Endodermal cell (in vitro differentiated cells): ENCODE measurements around the gene EXD3. TPM values are rescaled to one million over a fixed set of nuclear protein-coding genes. Genes with fewer than 3 reads are reported as not detected.
A peak's percentile ranks its signal among the peaks of the same experiment; 100 is the strongest.
"Not testable (repeated sequence)": the region's sequence is repeated elsewhere in the genome, so short reads cannot be mapped to it uniquely, and the experiment has no call there.

Experiments used
- DNase-seq: peaks from one replicate; pipeline ENCODE4 v3.0.0-alpha.2; 2017
- H3K27ac ChIP-seq: 2 replicates; pipeline ENCODE4 v1.5.1; 2013; ENCODE audit warnings: mild to moderate bottlenecking, low read depth, low read length, moderate library complexity
- H3K27me3 ChIP-seq: 2 replicates; pipeline ENCODE4 v1.6.1; 2013; ENCODE audit warnings: mild to moderate bottlenecking, low read length, moderate library complexity; ENCODE audit not compliant: insufficient read depth, control insufficient read depth, poor library complexity, severe bottlenecking
- H3K36me3 ChIP-seq: 2 replicates; pipeline ENCODE4 v1.7.0; 2013; ENCODE audit warnings: mild to moderate bottlenecking, low read length, moderate library complexity; ENCODE audit not compliant: control insufficient read depth, insufficient read depth
- H3K4me1 ChIP-seq: one replicate; pipeline ENCODE4 v1.7.0; 2013; ENCODE audit warnings: low read length; ENCODE audit not compliant: control insufficient read depth, insufficient read depth
- H3K4me3 ChIP-seq: 2 replicates; pipeline ENCODE4 v1.5.1; 2013; ENCODE audit warnings: mild to moderate bottlenecking, low read length, moderate library complexity
- H3K9ac ChIP-seq: 2 replicates; pipeline ENCODE4 v1.6.1; 2013; ENCODE audit warnings: mild to moderate bottlenecking, low read length, moderate library complexity; ENCODE audit not compliant: poor library complexity, severe bottlenecking; ENCODE audit errors: extremely low read depth
- H3K9me3 ChIP-seq: 2 replicates; pipeline ENCODE4 v1.6.1; 2013; ENCODE audit warnings: mild to moderate bottlenecking, low read length, moderate library complexity; ENCODE audit not compliant: control insufficient read depth
- H3K27ac Mint-ChIP-seq: 2 replicates; pipeline ENCODE4 v1.8.0; 2020; ENCODE audit warnings: mixed read lengths
- H3K27me3 Mint-ChIP-seq: 2 replicates; pipeline ENCODE4 v1.8.0; 2021; ENCODE audit warnings: mild to moderate bottlenecking, mixed read lengths; ENCODE audit not compliant: insufficient read depth
- H3K36me3 Mint-ChIP-seq: 2 replicates; pipeline ENCODE4 v1.8.0; 2020; ENCODE audit warnings: low read depth, mixed read lengths
- H3K4me1 Mint-ChIP-seq: 2 replicates; pipeline ENCODE4 v1.8.0; 2020; ENCODE audit warnings: mixed read lengths
- H3K4me3 Mint-ChIP-seq: 2 replicates; pipeline ENCODE4 v1.8.0; 2020; ENCODE audit warnings: mild to moderate bottlenecking, moderate library complexity, mixed read lengths
- H3K9me3 Mint-ChIP-seq: 2 replicates; pipeline ENCODE4 v1.8.0; 2020; ENCODE audit warnings: mild to moderate bottlenecking, mixed read lengths
- CTCF ChIP-seq: fragments of 200-600 bp; sonication (generic); conservative IDR thresholded peaks from 2 replicates; pipeline ENCODE4 v1.5.0; 2021; ENCODE audit warnings: antibody characterized with exemption, mild to moderate bottlenecking
- WGBS, 2 experiments: methylation state at CpG; one replicate each; pipeline versions ENCODE4 v1.1.5 to v1.1.7; 2013; ENCODE audit warnings: missing lambda C conversion rate in 2 of 2, mixed read lengths in 1 of 2; ENCODE audit not compliant: insufficient coverage in 1 of 2, insufficient read length in 1 of 2; 5-methylcytosine and 5-hydroxymethylcytosine counted together
- total RNA-seq, 2 donors: library from RNA; stranded (reverse); fragmentation: NEBNext Ultra II Directional in 1 of 2; extraction: Animal tissue kit (Norgen Biotek cat#: 25700) in 1 of 2; gene quantifications; 2 replicates in 1 of 2; 3 replicates in 1 of 2; pipeline ENCODE4 v1.2.1, GENCODE V29; 2021

The EXD3 gene
- total RNA-seq, 2 donors from 2014 or later, result 15.5 to 31.0 TPM

GRCh38 chr9:137453643-137454081, 30.7 kb upstream of the EXD3 start:
- no peak overlapping the region for H3K27ac ChIP-seq
- Mint-ChIP-seq H3K9me3 (no peaks in the 10 kb centered on the region), H3K27me3 (no peaks in the 10 kb centered on the region), H3K4me3 (peak overlapping the region; percentile 53), H3K27ac (peak overlapping the region; percentile 72), H3K36me3 (peaks cover 19% of the 10 kb centered on the region), H3K4me1 (peaks cover 1% of the 10 kb centered on the region)
- no peaks in the 10 kb centered on the region for H3K27me3 ChIP-seq
- 26 to 35% methylated on average over 4 to 23 of the region's 25 CpGs for WGBS, 2 experiments
- no peak for TF ChIP-seq CTCF
- DNase-seq, result peak; percentile 95
- no peak overlapping the region for H3K4me3 ChIP-seq
- peaks cover 19% of the 10 kb centered on the region for H3K36me3 ChIP-seq
- no peak overlapping the region for H3K9ac ChIP-seq
- no peaks in the 10 kb centered on the region for H3K9me3 ChIP-seq
- peaks cover 4% of the 10 kb centered on the region for H3K4me1 ChIP-seq

- H3K27ac Mint-ChIP-seq, result no peak overlapping the region
- Histone ChIP-seq H3K27me3 (no peaks in the 10 kb centered on the region), H3K4me3 (no peak overlapping the region), H3K9me3 (no peaks in the 10 kb centered on the region), H3K36me3 (peaks cover 19% of the 10 kb centered on the region), H3K9ac (no peak overlapping the region), H3K4me1 (peaks cover 4% of the 10 kb centered on the region), H3K27ac (no peak overlapping the region)
- H3K4me3 Mint-ChIP-seq, result peak overlapping the region; percentile 53
- H3K36me3 Mint-ChIP-seq, result peaks cover 19% of the 10 kb centered on the region
- H3K9me3 Mint-ChIP-seq, result no peaks in the 10 kb centered on the region
- H3K27me3 Mint-ChIP-seq, result no peaks in the 10 kb centered on the region
- WGBS, 2 experiments, result 90 to 91% methylated on average over 35 to 43 of the region's 43 CpGs
- H3K4me1 Mint-ChIP-seq, result peaks cover 1% of the 10 kb centered on the region
- no peak for TF ChIP-seq CTCF
- no peak for DNase-seq
Measured at GRCh38 chr9:137452761-137453642, 30.0 kb upstream of the EXD3 start.

- WGBS, 2 experiments, result 95 to 97% methylated on average over 16 to 17 of the region's 17 CpGs
- H3K36me3 ChIP-seq, result peaks cover 17% of the 10 kb centered on the region
- no peak overlapping the region for H3K4me3 ChIP-seq
- Mint-ChIP-seq H3K36me3 (peaks cover 19% of the 10 kb centered on the region), H3K4me3 (no peak overlapping the region), H3K4me1 (peaks cover 1% of the 10 kb centered on the region), H3K9me3 (no peaks in the 10 kb centered on the region), H3K27ac (no peak overlapping the region), H3K27me3 (no peaks in the 10 kb centered on the region)
- TF ChIP-seq CTCF, result no peak
- DNase-seq, result no peak
- no peak overlapping the region for H3K9ac ChIP-seq
- peaks cover 4% of the 10 kb centered on the region for H3K4me1 ChIP-seq
- no peaks in the 10 kb centered on the region for H3K27me3 ChIP-seq
- H3K9me3 ChIP-seq, result no peaks in the 10 kb centered on the region
- H3K27ac ChIP-seq, result no peak overlapping the region
Measured at GRCh38 chr9:137452006-137452760, 29.2 kb upstream of the EXD3 start.

GRCh38 chr9:137451264-137452005, 28.5 kb upstream of the EXD3 start:
- H3K9ac ChIP-seq, H3K4me3 Mint-ChIP-seq, H3K9me3 ChIP-seq, H3K4me3 ChIP-seq, H3K4me1 Mint-ChIP-seq, DNase-seq, H3K27ac ChIP-seq, H3K27me3 Mint-ChIP-seq, H3K27ac Mint-ChIP-seq, H3K4me1 ChIP-seq, H3K9me3 Mint-ChIP-seq, H3K27me3 ChIP-seq: not testable (repeated sequence)
- peaks cover 14% of the 10 kb centered on the region for H3K36me3 Mint-ChIP-seq
- 95 to 100% methylated on average over 4 to 15 of the region's 31 CpGs for WGBS, 2 experiments
- H3K36me3 ChIP-seq, result peaks cover 13% of the 10 kb centered on the region
